HL-60 (cell line): Measurements from ENCODE around the gene ZFYVE19.

Experiments
- DNase-seq, 2 experiments: peaks; one replicate each; pipeline ENCODE4 v3.0.0-alpha.2; 2010 to 2020; ENCODE audit warnings: low read depth in 1 of 2, low spot score in 1 of 2
- H3K27ac ChIP-seq: fragments of 250-450 bp; sonication (Bioruptor Pico); replicated peaks from 2 replicates; pipeline ENCODE4 v1.5.1; 2020; ENCODE audit warnings: mild to moderate bottlenecking, moderate library complexity
- H3K27me3 ChIP-seq: fragments of 250-450 bp; sonication (Bioruptor Pico); 2 replicates; pipeline ENCODE4 v1.5.1; 2021; ENCODE audit warnings: mild to moderate bottlenecking, moderate library complexity; ENCODE audit not compliant: insufficient read depth, poor library complexity, severe bottlenecking
- H3K4me3 ChIP-seq: replicated peaks from 2 replicates; pipeline ENCODE4 v1.5.1; 2011; ENCODE audit warnings: mild to moderate bottlenecking, control low read depth, low read length; ENCODE audit not compliant: insufficient read depth
- CTCF ChIP-seq: IDR thresholded peaks from one replicate; pipeline ENCODE4 v1.5.1; 2011; ENCODE audit warnings: low read length, control low read depth, inconsistent platforms; ENCODE audit not compliant: insufficient read depth
- GABPA ChIP-seq: IDR thresholded peaks from 2 replicates; pipeline ENCODE4 v1.6.1; 2012; ENCODE audit warnings: low read depth
- POLR2AphosphoS5 ChIP-seq: IDR thresholded peaks from 2 replicates; pipeline ENCODE4 v1.6.1; 2012; ENCODE audit warnings: low read depth
- SPI1 ChIP-seq: IDR thresholded peaks from 2 replicates; pipeline ENCODE4 v1.6.1; 2012; ENCODE audit warnings: low read depth, mild to moderate bottlenecking, borderline replicate concordance
- TF ChIP-seq, protein P1 (sequence below): IDR thresholded peaks from 2 replicates; pipeline ENCODE4 v1.6.1; 2012; ENCODE audit warnings: low read depth; ENCODE audit not compliant: insufficient replicate concordance

The ZFYVE19 gene

GRCh38 chr15:40826423-40827075 is 19.7 kb downstream of the ZFYVE19 start:
- Histone ChIP-seq H3K27ac (no peak overlapping the region), H3K4me3 (no peak overlapping the region), H3K27me3 (no peaks in the 10 kb centered on the region)
- no peak for TF ChIP-seq POLR2AphosphoS5
- TF ChIP-seq SPI1, result no peak
- TF ChIP-seq, protein P1, sequence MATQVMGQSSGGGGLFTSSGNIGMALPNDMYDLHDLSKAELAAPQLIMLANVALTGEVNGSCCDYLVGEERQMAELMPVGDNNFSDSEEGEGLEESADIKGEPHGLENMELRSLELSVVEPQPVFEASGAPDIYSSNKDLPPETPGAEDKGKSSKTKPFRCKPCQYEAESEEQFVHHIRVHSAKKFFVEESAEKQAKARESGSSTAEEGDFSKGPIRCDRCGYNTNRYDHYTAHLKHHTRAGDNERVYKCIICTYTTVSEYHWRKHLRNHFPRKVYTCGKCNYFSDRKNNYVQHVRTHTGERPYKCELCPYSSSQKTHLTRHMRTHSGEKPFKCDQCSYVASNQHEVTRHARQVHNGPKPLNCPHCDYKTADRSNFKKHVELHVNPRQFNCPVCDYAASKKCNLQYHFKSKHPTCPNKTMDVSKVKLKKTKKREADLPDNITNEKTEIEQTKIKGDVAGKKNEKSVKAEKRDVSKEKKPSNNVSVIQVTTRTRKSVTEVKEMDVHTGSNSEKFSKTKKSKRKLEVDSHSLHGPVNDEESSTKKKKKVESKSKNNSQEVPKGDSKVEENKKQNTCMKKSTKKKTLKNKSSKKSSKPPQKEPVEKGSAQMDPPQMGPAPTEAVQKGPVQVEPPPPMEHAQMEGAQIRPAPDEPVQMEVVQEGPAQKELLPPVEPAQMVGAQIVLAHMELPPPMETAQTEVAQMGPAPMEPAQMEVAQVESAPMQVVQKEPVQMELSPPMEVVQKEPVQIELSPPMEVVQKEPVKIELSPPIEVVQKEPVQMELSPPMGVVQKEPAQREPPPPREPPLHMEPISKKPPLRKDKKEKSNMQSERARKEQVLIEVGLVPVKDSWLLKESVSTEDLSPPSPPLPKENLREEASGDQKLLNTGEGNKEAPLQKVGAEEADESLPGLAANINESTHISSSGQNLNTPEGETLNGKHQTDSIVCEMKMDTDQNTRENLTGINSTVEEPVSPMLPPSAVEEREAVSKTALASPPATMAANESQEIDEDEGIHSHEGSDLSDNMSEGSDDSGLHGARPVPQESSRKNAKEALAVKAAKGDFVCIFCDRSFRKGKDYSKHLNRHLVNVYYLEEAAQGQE, result no peak
- TF ChIP-seq CTCF, result no peak
- no peak for TF ChIP-seq GABPA
- DNase-seq, result no peak

GRCh38 chr15:40828447-40829036 is 21.7 kb downstream of the ZFYVE19 start, which contains the start of gene PPP1R14D:
TSS of gene PPP1R14D (minus strand) at chr15:40828708. CDS start at chr15:40828641, 67 bp downstream.
- TF ChIP-seq POLR2AphosphoS5 (no peak), CTCF (no peak), SPI1 (no peak)
- Histone ChIP-seq H3K27ac (no peak within 1 kb of the TSS), H3K4me3 (no peak within 1 kb of the TSS), H3K27me3 (no peaks in the 10 kb centered on the region)
- DNase-seq, result no peak

DNA sequence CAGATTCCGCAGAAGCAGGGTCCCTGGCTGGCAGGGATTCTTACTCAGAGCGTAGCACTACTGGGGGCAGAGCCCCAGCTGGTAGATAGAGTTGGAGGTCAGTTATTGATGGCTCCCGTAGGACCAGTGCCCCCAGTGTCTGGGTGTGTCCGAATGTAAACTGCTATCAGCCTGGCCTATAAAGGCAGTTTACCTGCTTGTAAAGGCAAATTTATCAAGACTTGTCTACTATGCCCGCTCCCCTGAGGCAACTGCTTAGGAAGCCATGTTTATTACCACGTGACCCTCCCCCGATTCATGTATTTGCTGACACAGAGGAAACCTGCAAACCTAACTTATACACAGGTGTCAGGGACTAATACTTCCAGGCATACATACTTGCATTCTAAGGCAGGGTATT is 22.2 kb downstream of the ZFYVE19 start:
- Histone ChIP-seq H3K27ac (no peak overlapping the region), H3K27me3 (no peaks in the 10 kb centered on the region), H3K4me3 (no peak overlapping the region)
- TF ChIP-seq GABPA, result no peak
- no peak for TF ChIP-seq SPI1
- TF ChIP-seq, protein P1, result no peak
- no peak for TF ChIP-seq POLR2AphosphoS5
- no peak for TF ChIP-seq CTCF
- no peak for DNase-seq

DNA sequence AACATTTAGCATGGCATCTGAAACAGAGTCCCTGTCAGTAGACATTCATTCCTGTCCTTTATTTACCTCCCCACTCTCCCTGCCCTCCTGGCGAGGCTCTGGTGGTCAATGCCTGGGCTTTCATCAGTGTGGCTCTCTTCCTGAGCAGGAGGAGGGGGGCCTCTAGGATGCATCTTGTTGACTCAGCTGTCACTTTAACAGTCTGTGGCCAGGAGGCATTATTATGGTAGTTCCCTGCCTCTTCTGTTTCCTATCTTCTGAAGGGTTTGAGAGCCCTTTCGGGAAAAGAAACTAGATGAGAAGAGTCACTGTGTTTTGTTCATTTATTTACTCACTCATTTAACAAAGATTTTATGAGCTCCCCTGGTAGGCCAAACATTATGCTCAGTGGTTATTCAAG is 24.0 kb downstream of the ZFYVE19 start:
- TF ChIP-seq CTCF, result no peak
- TF ChIP-seq, protein P1, result no peak
- TF ChIP-seq POLR2AphosphoS5, result no peak
- TF ChIP-seq SPI1, result no peak
- no peak for TF ChIP-seq GABPA
- Histone ChIP-seq H3K27me3 (no peaks in the 10 kb centered on the region), H3K4me3 (no peak overlapping the region), H3K27ac (no peak overlapping the region)
- DNase-seq, result no peak
